Sigmoid colon (tissue), 4 donors: ENCODE measurements around the gene AGPAT2.

Source experiments
- POLR2AphosphoS5 ChIP-seq, 4 donors: sonication (generic); formaldehyde crosslinking; IDR thresholded peaks; one replicate each; pipeline ENCODE4 v1.6.1; 2017; ENCODE audit warnings: antibody characterized with exemption in 4 of 4
- TF ChIP-seq, protein P1 (sequence below), 4 experiments: fragments of 450-650 bp in 3 of 4; fragments of 200-600 bp in 1 of 4; IDR thresholded peaks; one replicate each; pipeline ENCODE4 v1.5.1; 2016 to 2019; ENCODE audit warnings: antibody characterized with exemption in 4 of 4, mild to moderate bottlenecking in 3 of 4, moderate library complexity in 2 of 4

DNA sequence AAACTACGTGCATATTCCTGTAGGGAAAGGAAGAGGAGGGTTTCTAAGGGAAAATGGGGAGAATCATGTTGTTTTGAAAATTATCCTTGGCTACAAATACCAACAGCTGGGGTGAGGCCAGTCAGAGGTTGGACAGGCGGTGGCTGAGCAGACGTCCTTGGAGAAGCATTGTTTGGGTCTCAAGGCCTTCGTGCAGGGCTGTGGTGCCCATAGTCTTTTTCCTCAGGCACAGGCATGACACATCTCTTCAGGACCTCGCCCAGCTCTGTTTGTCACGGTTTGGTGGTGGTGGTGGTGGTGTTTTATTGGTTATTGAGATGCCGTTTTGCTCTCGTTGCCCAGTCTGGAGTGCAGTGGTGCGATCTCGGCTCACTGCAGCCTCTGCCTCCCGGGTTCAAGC is 52.4 kb downstream of the AGPAT2 start:
- TF ChIP-seq, protein P1, sequence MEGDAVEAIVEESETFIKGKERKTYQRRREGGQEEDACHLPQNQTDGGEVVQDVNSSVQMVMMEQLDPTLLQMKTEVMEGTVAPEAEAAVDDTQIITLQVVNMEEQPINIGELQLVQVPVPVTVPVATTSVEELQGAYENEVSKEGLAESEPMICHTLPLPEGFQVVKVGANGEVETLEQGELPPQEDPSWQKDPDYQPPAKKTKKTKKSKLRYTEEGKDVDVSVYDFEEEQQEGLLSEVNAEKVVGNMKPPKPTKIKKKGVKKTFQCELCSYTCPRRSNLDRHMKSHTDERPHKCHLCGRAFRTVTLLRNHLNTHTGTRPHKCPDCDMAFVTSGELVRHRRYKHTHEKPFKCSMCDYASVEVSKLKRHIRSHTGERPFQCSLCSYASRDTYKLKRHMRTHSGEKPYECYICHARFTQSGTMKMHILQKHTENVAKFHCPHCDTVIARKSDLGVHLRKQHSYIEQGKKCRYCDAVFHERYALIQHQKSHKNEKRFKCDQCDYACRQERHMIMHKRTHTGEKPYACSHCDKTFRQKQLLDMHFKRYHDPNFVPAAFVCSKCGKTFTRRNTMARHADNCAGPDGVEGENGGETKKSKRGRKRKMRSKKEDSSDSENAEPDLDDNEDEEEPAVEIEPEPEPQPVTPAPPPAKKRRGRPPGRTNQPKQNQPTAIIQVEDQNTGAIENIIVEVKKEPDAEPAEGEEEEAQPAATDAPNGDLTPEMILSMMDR (IDR thresholded peaks at IDR 0.05), result no peak
- no peak for TF ChIP-seq POLR2AphosphoS5 (IDR thresholded peaks at IDR 0.05)
